Measurements from ENCODE around the gene TRIM17.

- TF ChIP-seq CTCF (conservative IDR thresholded peaks at IDR 0.05 in 1 of 2, IDR thresholded peaks at IDR 0.05 in 1 of 2; ENCODE audit: low read depth in 1 of 2, low read length in 2 of 2): no peak
- no peak for TF ChIP-seq EZH2 (IDR thresholded peaks at IDR 0.05; ENCODE audit: low read length, missing control alignments)
Measured at GRCh38 chr1:228370941-228371740, 45.5 kb downstream of the TRIM17 start.
